GM21423 (cell line): ENCODE data around the gene KCNK17.
A peak's percentile ranks its signal among the peaks of the same experiment; 100 is the strongest.

Experiments
- ATAC-seq: cut with Tn5 transposase; IDR thresholded peaks from one replicate; pipeline ENCODE4 v1.9.1; 2021; ENCODE audit warnings: mild to moderate bottlenecking, moderate library complexity; ENCODE audit not compliant: unreplicated experiment

The KCNK17 gene

DNA sequence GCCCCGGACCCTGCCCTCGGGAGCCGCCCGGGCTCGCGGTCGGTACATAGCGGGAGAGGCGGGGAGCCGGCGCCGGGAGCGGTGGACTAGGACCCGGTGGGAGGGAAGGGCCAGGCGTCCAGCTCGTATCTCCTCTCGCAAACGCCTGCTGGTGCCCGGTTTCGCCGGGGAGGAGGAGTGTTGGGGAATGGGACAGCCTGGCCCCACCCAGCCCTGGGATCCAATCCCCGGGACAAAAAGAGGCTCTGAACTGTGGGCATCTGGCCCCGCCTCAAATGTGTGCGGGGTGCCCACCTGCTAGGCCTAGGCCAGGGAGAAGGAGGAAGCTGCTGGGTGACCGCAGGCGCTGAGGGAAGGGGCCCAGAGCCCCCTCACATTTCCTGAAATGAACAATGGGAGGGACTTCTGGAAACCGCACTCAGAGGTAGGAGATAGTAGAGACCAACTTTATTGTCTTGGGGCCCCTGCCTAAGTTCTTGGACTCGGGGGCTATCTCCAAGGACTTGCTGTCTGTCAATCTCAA, at the start of gene KCNK17:
Gene KCNK17, minus strand, starts transcription at position 147 of the 523 bp plus-strand sequence. Its CDS starts 99 bp downstream, at position 48.
- ATAC-seq = no peak

DNA sequence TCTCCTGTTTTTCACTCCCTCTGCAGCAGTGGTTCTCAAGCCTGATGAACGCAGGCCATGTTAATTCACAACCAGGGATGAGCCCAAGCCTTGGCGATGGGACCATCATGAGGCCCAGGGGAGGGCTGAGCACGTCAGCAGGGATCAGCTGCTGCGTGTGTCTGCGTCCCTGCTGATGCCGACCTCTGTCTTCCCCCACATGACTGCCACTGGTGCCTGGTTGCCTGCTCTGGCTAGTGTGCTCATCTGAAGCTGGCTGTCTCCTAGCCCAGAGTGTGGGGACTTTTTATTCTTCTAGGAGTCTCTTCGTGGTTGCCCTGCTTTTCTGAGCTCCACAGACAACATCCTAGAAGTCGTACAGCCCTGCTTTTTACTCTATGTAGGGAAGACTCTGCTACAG, 49.1 kb upstream of the KCNK17 start:
- no peak for ATAC-seq

- no peak for ATAC-seq
These were observed 48.3 kb upstream of the KCNK17 start for GRCh38 chr6:39362487-39362865.

- peak; percentile 75 for ATAC-seq
These were observed 47.7 kb upstream of the KCNK17 start for GRCh38 chr6:39361657-39362486.

DNA sequence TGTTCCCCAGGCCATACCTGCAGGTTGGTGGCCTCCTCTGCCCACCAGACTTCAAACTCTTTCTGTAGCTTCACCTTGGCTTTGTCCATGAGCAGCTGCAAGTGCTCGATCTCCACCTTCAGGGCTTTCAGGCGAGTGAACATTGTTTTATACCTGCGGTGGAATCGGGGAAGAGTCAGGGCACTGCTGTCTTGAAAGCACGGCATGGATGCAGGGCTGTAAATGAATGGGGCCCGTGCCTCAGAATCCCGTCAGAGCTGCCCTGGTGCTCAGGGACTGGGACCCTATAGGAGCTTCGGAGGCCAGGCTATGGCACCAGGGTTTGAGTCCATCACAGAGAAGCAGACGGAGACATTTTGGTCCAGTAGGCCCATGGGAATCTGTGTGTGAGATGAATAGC, 46.2 kb upstream of the KCNK17 start:
- no peak for ATAC-seq

GRCh38 chr6:39357998-39358686, 43.9 kb upstream of the KCNK17 start:
- no peak for ATAC-seq

- no peak for ATAC-seq
These were observed 39.6 kb upstream of the KCNK17 start for GRCh38 chr6:39353698-39354315.

GRCh38 chr6:39350723-39351505, 36.7 kb upstream of the KCNK17 start:
- ATAC-seq = no peak

- ATAC-seq = no peak
These were observed 34.5 kb upstream of the KCNK17 start for GRCh38 chr6:39348740-39349139.

DNA sequence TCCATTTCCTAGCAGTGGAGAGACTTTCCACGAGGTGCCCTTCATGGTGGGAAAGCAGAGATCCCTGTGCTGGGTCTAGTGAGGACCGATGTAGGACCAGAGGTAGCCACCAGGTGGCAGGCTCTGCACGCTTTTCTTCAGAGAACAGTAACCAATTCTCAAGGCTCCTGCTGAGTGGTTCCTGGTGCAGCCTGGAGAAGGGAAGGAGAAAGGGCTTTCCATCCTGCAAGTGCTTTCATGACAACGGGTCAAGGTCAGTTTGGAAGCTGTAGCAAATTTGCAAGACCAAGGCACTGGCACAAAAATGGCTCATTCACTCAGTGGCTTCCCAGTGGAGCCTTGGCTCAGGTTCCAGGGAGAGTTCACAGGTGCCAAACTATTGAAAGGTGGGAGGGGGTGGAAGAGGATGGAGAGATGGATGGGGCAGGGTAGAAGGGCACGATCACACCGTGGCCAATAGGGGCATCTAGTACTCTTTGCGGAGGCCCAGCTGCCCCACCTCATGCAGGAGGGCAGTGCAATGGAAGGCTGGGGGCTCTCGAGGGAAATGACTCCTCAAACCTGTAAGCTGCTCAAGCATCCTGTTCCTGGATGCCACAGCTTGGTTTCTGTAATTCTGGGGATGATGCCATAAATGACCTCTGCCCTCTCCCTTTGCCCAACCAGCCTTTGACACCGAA, 33.8 kb upstream of the KCNK17 start:
- no peak for ATAC-seq

- ATAC-seq = no peak
These were observed 33.0 kb upstream of the KCNK17 start for GRCh38 chr6:39347206-39347605.

GRCh38 chr6:39344821-39345280, 30.6 kb upstream of the KCNK17 start:
- no peak for ATAC-seq

DNA sequence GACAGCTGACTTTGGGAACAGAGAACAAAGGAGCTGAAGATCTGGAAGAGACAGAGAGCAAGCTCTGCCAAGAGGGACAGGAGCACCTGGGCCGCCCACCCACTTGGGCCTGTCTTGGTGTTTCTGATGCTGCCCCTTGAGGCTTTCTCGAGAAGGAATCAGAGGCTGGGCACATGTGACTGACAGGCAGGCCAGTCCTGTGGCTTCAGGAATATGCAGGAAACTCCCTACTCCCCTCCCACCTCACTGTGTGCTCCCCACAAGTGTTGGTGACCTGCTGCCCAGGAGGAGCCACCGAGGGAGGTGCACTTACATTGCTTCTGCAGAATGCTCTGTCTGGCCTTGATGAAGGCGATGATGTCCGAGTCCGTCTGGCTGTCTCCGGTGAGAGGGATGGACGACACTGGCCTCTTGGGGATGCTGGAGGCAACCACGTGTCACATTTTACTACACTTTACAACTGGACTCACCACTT, 29.2 kb upstream of the KCNK17 start:
- no peak for ATAC-seq

DNA sequence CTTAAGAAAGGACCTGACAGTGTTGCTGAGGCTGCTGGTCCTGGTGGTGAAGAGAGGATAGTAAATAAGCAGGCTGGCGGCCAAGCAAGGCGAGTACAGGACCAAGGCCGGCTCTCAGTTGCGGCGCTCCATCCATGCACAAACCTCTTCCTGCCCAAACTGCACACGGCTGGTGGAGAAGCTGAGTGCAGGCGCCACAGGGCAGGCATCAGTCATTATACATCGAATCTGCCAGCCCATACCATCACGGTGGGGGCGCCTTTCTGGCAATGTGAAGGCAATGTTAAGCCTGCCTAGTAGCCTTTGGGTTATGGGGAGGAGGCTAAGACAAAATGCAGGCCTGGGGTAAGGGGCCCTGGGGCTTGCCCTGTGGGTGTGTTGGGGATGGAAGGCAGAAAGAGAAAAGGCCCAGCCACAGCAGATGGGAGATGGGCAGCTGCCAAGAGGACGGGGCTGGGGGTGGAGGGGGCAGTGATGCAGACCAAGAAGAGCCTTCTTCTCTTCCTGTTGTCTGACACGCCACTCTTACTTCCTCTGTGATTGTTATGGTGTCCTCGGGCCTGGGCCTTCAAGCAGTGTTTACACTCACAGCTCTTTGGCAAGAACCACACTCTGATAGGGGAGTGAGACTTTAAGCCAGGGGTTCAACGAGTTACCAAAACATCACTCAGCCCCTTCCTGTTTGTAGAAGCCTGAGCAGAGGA, 28.6 kb upstream of the KCNK17 start:
- peak; percentile 63 for ATAC-seq

DNA sequence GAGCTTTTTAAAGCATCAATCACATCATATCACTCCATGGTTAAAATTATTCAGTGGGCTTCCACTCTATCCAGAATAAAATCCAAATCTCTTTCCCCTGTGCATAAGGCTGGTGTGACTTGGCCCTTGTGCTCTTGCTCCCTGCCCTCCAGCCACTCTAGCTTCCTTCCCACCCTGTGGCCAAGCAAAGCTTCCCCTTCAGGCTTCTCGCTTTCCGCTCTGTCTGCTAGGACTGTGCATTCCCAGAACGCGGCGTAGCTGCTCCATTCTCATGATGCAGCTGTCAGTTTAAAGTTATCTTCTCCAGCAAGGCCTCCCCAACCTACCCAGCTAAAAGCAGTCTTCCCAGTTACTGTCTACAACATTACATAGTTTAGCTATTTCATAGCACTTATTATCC, 27.7 kb upstream of the KCNK17 start:
- no peak for ATAC-seq

DNA sequence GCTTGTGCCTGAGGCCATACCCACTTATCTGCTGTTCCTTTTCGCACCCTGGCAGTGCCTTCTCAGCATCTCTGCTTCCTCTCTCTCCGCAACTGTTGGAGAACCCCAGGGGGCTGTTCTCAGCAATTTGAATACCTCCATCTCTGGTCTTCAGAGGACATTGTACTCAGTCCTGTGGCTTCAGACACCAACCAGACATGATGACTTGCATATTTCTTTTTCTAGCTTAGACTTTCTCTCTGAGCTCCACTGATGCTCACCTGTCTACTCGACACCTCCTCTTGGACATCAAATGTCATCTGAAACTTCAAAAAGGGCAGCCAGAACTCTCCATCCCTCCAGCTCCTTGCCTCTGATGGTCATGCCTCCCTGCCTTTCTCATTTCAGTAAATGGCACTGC, 27.1 kb upstream of the KCNK17 start:
- ATAC-seq = no peak

DNA sequence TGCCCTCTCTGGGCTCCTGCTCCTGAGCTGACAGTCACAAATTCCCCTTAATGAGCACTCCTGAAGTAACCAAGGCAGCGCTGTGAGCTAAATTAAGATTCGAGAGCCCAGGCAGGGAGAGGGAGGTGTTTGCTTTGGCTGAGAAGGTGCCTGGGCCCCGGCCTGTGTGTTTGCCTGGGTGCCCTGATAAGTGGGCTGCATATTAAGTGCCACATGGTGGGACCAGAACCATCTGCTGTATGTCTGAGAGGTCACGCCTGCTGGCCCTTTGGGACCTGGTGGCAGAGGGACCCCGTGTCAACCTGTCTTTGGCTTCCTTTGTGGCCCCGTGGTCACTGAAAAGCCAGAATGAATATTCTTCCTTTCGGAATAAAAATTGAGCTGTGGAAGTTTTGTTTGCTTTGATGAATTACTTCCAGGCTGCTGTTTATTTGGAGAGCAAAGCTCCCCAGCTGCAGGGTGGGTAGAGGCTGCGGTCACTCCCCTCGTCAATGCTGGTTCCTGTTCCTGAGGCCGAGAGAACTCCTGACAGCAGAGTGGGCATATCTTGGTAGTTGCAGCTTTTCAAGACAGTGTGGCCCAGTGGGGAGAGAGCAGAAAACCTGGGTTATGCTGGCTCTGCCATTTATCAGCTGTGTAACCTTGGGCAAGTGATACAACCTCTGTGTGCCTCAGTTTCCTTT, 25.8 kb upstream of the KCNK17 start:
- no peak for ATAC-seq

DNA sequence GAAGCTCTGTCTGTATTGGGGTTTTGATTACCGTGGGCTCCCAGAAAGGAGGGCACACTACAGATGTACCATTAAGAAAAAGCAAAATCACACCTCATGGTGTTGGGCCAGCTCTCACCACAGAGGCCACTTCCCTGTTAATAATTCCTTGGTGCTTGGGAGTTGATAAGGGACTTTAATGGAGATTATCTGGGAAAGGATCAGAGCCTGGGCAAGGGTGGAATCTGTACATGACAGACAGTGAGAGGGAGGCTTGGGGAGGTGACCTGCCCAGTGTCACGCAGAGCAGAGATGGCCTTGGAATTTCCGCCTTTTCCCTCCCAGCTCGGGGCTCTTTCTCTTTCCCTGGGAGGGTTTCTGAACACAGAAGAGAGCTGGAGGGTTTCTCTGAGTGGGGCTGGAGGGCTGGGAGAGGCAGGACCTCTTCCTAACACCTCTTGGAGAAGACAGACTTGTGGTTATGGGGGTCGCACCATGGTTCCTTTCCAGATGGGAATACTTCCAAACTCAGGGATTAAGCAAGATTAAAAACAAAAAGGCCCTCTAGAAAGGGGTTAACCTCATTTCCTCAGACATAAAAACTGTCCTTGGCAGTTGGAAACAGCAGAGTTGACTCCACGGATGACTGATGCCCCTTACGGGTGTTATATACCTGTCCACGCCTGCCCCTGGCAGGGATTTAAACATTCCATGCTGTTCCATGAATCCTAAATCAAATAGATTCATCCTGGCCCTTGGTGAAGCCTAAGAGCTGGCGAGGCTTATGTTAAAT, 25.1 kb upstream of the KCNK17 start:
- ATAC-seq = no peak
